Suppressor macrophage treated with lipopolysaccharide for 1 hour (primary cell): ENCODE measurements around the gene ZNF226.
"Not testable (repeated sequence)": the region's sequence is repeated elsewhere in the genome, so short reads cannot be mapped to it uniquely, and the experiment has no call there.

Experiments
- DNase-seq, 3 donors: peaks; one replicate each; pipeline ENCODE4 v3.0.0-alpha.2; 2020 to 2022

ZNF226 gene

GRCh38 chr19:44164673-44165512, at the start of gene ZNF226:
Gene ZNF226, plus strand, starts transcription at chr19:44165100. Its CDS starts 4,981 bp downstream, at chr19:44170081.
- peak; percentile 92 to 97 (median 95) for DNase-seq

- not testable (repeated sequence) for DNase-seq
Measured at GRCh38 chr19:44121162-44121561, 43.7 kb upstream of the ZNF226 start.

DNA sequence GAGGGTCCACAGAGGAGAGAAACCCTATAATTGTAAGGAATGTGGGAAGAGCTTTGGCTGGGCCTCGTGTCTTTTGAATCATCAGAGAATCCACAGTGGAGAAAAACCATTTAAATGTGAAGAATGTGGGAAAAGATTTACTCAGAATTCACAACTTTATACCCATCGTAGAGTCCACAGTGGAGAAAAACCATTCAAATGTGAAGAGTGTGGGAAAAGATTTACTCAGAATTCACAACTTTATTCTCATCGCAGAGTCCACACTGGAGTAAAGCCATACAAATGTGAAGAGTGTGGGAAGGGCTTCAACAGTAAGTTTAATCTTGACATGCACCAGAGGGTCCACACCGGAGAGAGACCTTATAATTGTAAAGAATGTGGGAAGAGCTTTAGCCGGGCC, 32.9 kb upstream of the ZNF226 start:
- no peak for DNase-seq

DNA sequence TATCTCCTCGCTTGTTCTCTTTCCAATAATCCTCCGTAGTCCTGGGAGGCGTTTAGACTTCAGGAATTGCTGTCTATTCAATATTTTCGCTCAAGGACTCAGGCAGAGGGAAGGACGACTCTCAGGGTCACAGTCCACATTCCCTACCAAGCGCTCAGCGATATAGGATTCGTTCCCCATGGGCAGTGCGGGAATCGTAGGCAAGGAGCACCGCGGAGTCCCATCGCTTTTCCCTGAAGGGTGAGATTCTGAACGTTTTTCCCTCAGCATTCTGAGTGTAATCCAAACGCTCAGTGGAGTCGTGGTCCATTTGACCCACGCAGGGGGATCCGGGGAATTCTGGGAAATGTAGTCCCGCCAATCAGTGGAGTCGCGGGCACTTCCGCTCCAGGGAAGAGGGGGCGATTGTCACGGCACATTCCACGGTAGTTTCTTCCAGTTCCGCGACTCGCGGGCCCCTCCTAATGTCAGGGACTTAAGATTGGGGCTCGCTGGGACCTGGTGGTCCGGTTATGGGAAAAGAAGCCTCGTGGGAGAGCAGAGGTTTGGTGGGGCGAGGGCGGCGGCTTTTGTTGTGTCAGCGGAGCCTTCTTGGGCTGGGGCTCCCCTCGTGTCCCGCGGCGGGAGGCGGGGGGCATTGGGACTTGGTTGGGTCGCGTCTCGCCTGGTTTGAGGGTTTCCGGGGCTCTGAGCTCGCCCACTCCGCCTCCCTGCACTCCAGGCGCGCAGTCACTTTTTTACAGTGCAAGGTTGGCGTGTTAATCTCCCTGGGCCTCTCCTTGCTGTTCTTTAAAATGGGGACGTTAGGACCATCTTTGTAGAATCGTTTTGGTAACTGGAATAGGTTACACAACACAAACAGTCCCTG, 23.5 kb upstream of the ZNF226 start, which contains the start of gene ZNF234:
ZNF234 (plus strand) TSS at position 364 of the 868 bp plus-strand sequence. CDS start 3,079 bp downstream, outside the sequence.
- DNase-seq, result peak; percentile 84 to 92 (median 91)

- DNase-seq, result peak; percentile 32 to 46 (median 36)
Measured at GRCh38 chr19:44142059-44142433, 22.9 kb upstream of the ZNF226 start.

- no peak for DNase-seq
Measured at GRCh38 chr19:44149776-44150175, 15.1 kb upstream of the ZNF226 start.

GRCh38 chr19:44151491-44151890, 13.4 kb upstream of the ZNF226 start:
- DNase-seq, result no peak

- DNase-seq, result no peak
Measured at GRCh38 chr19:44156475-44156874, 8.4 kb upstream of the ZNF226 start.

DNA sequence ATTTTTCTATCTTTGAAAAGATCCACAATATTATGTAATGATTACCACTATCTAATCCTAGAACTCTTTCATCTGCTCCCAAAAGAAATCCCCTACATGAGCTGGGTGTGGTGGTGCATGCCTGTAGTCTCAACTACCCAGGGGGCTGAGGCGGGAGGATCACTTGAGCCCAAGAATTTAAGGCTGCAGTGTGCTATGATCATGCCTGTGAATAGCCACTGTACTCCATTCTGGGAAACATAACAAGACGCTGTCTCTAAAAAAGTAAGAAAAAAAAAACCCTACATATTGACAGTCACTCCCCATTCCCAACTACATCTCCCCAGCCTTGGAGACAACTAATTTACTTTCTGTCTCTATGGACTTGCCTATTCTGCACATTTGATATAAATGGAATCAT, 1.1 kb upstream of the ZNF226 start:
- no peak for DNase-seq

GRCh38 chr19:44164327-44164672, 600 bp upstream of the ZNF226 start:
- no peak for DNase-seq

DNA sequence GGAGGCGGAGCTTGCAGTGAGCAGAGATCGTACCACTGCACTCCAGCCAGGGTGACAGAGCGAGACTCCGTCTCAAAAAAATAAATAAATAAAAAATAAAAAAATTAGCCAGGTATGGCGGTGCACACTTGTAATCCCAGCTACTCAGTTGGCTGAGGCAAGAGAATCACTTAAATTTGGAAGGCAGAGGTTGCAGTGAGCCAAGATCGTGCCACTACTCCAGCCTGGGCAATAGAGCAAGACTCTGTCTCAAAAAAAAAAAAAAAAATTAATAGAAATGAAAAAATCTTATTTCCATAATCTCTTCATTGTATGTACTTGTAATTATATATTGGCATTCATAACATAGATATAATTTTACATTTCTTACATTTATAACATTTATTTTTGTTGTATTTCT, 5.8 kb downstream of the ZNF226 start:
- not testable (repeated sequence) for DNase-seq

DNA sequence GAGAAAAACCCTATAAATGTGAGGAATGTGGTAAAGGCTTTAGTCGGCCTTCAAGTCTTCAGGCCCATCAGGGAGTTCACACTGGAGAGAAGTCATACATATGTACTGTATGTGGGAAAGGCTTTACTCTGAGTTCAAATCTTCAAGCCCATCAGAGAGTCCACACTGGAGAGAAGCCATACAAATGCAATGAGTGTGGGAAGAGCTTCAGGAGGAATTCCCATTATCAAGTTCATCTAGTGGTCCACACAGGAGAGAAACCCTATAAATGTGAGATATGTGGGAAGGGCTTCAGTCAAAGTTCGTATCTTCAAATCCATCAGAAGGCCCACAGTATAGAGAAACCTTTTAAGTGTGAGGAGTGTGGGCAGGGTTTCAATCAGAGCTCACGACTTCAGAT, 11.7 kb downstream of the ZNF226 start:
- DNase-seq, result no peak

GRCh38 chr19:44180968-44181367, 16.1 kb downstream of the ZNF226 start:
- DNase-seq, result no peak

DNA sequence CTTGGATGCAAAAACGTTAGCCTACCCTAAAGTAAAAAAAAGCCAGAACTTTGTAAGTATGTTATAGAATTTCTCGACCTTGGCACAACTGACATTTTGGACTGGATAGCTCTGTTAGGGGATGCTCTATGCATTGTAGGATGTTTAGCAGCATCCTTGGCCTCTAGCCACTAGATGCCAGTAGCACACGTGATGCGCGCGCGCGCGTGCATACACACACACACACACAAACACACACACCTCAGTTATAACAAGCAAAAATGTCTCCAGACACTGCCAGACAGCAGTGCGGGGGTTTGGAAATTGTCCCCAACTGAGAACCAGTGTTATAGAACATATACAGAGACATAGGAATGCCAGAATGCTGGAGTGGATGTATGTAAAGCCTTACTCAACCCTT, 17.2 kb downstream of the ZNF226 start:
- no peak for DNase-seq

- DNase-seq, result no peak
Measured at GRCh38 chr19:44190020-44190419, 25.1 kb downstream of the ZNF226 start.

DNA sequence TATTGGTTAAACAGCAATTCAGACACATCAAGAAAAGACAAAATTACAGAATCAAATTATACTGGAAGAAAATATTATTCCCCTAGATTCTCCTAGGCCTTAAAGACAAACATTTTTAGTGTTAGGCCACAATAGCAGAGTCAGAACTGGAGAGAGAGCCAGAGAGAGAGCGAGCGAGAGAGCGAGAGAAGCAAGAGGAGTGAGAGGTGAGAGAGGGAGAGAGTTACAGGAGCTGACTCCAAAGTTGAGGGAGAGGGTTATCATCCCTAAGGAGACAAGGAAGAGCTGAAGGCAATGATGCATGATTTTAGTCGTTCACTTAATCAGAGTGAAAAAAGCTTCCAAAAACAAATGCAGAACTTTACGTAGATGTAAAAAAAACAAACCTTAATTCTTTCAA, 27.2 kb downstream of the ZNF226 start:
- no peak for DNase-seq

DNA sequence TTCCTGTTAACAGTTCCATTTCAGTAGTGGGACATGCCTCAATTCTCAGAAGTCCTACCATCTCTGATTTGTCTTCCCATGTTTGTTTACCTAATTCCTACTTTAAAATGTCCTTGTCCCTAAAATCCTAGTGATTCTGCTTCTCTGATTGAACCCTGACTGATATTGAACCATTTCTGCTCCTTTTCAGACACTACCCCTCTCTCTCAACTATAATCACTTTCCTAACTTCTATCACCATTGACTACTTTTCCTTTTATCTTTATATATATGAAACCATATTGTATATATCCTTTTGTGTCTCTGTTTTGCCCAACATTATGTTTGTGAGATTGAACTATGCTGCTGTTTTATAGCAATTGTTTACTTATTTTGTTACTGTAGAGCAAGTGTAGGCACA, 31.9 kb downstream of the ZNF226 start:
- no peak for DNase-seq

DNA sequence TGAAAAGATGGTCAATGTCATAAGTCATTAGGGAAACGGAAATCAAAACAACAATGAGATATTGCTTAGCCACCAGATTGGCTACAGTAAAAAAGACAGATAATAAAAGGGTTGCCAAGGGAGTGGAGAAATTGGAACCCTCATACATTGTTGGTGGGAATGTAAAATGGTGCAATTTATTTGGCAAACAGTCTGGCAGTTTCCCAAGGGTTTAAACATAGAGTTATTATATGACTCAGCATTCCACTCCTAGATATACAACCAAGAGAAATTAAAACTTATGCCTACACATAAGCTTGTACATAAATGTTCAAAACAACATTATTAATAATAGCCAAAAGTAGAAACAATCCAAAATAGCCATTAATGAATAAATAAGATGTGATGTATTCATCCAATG, 37.6 kb downstream of the ZNF226 start:
- DNase-seq, result no peak

DNA sequence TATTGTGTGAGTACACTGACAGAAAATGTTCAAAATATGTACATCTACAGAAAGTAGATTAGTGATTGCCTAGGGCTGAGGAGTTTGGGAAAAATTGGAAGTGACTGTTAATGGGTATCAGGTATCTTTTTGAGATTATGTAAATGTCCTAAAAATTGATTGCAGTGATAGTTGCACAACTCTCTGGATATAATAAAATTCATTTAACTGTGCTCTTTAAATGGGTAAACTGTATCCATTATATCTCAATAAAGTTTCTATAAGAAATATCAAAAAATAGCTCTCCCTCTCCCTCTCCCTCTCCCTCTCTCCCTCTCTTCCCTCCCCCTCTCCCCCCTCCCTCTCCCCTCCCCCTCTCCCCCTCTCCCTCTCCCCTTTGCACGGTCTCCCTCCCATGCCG, 38.1 kb downstream of the ZNF226 start:
- DNase-seq, result no peak

GRCh38 chr19:44203877-44204276, 39.0 kb downstream of the ZNF226 start:
- not testable (repeated sequence) for DNase-seq

DNA sequence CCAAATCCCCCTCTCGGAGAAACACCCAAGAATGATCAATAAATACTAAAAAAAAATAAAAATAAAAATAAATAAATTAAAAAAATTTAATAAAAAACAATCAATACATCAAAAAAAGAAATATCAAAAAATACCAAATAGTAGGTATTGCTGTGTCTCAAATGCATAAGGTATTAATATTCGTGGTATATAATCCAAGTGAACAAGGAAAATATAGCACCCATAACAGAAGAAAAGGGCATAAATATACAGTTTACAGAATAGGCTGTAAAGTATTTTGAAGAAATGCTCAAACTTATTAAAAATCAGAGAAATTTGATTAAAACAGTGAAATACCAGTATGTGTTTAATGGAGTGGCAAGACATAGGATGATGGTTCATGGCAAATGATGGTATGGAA, 39.9 kb downstream of the ZNF226 start:
- DNase-seq, result no peak

GRCh38 chr19:44207126-44207803, 42.4 kb downstream of the ZNF226 start:
- peak; percentile 94 to 96 (median 94) for DNase-seq

GRCh38 chr19:44212250-44212865, 47.5 kb downstream of the ZNF226 start, which contains the start of gene ZNF227:
Gene ZNF227, plus strand, starts transcription at chr19:44212532. Its CDS starts 5,261 bp downstream, at chr19:44217793.
- DNase-seq, result peak; percentile 80 to 88 (median 84)
